Psoas muscle (tissue), 8 donors: ENCODE results near the gene RNF14. TPM values are rescaled to one million over a fixed set of nuclear protein-coding genes. Genes with fewer than 3 reads are reported as not detected.

Source experiments
- ATAC-seq, 4 donors: fragments of 200-7000 bp; cut with Tn5 transposase; one replicate each; pipeline ENCODE4 v1.9.1; 2020; ENCODE audit warnings: moderate library complexity in 3 of 4, mild to moderate bottlenecking in 2 of 4
- DNase-seq, 2 donors: peaks; one replicate each; pipeline ENCODE4 v3.0.0-alpha.2; 2020
- H3K27ac ChIP-seq: fragments of 200-600 bp; one replicate; pipeline ENCODE4 v1.8.0; 2022
- H3K27me3 ChIP-seq, 3 donors: fragments of 200-600 bp in 1 of 3; one replicate each; pipeline versions ENCODE4 v1.6.1 to v1.8.0; 2013 to 2022; ENCODE audit warnings: low read length in 2 of 3, mild to moderate bottlenecking in 2 of 3, moderate library complexity in 1 of 3; ENCODE audit not compliant: insufficient read depth in 3 of 3
- H3K36me3 ChIP-seq, 2 donors: fragments of 200-600 bp in 1 of 2; one replicate each; pipeline versions ENCODE4 v1.6.1 to v1.8.0; 2013 to 2022; ENCODE audit warnings: low read depth in 1 of 2, mild to moderate bottlenecking in 1 of 2, moderate library complexity in 1 of 2; ENCODE audit not compliant: insufficient read depth in 1 of 2
- H3K4me1 ChIP-seq: fragments of 200-600 bp; one replicate; pipeline ENCODE4 v1.8.0; 2022
- H3K4me3 ChIP-seq: fragments of 200-600 bp; one replicate; pipeline ENCODE4 v1.8.0; 2022; ENCODE audit warnings: mild to moderate bottlenecking
- H3K9me3 ChIP-seq: fragments of 200-600 bp; one replicate; pipeline ENCODE4 v1.8.0; 2022
- WGBS, 3 donors: extraction: QIAGEN DNeasy Blood & Tissue Kit; methylation state at CpG; one replicate each; pipeline versions ENCODE4 v1.1.6 to v1.1.7; 2013; 5-methylcytosine and 5-hydroxymethylcytosine counted together
- intact Hi-C, 2 donors: fragments of 100-400 bp; cut with DNase I; formaldehyde crosslinking; loops; one replicate each; pipeline versions ENCODE4 v1.11.0 to v1.14.2; 2022
- polyA plus RNA-seq, 3 donors: library from polyadenylated mRNA; stranded (reverse); fragments of 200-250 nt; gene quantifications; one replicate each; pipeline ENCODE4 v1.2.3, GENCODE V29; 2013
- total RNA-seq, 4 donors: library from RNA; stranded (reverse); fragmentation: NEBNext Ultra II Directional in 2 of 4; extraction: Animal tissue kit (Norgen Biotek cat#: 25700) in 2 of 4; gene quantifications; one replicate each; pipeline versions ENCODE4 v1.2.1 to v1.2.4, GENCODE V29; 2021 to 2023
- TF ChIP-seq, protein P1 (sequence below): fragments of 200-600 bp; IDR thresholded peaks from one replicate; pipeline ENCODE4 v1.8.0; 2022; ENCODE audit warnings: antibody characterized with exemption
- donor health status: healthy with polysubstance abuse.
- donor health status: DM: no; HTN: no; CAD: no; lungs with moderate emphysema.
- donor health status: Bipolar disorder and iron deficiency.
- donor health status: healthy.
- donor health status: DM: yes; HTN: yes; CAD: no.
- donor health status: DM: no; HTN: no; CAD: no.
- donor health status: DM: no; HTN: no; CAD: no.
- donor health status: DM: yes; HTN: yes; CAD: no.

RNF14 gene
- total and polyA plus RNA-seq, 7 donors: 44.1 to 137 (median 77.9) TPM

DNA sequence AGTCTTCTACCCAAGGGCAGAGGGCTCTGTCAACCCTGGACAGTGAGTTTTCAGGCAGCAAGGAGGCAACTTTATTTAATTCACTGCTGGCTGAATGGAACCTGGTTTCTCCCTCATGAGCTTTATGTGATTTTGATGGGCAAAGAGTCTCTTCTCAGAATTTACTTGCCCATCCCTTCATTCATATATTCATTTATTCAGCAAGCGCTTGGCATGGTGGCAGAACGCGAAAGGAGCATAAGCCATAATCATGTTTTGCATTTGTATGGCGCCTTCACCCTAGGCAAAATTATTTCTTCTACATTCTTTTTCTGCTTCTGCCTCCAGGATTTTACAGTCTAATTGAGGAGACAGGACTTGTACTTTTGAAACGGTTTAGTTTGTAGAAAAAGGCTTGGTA lies 37.2 kb upstream of the RNF14 start:
- Histone ChIP-seq H3K4me3 (no peak overlapping the region), H3K36me3 (peaks cover 25 to 100% of the 10 kb centered on the region in 2 donors), H3K4me1 (peaks cover 7% of the 10 kb centered on the region), H3K9me3 (no peaks in the 10 kb centered on the region), H3K27ac (no peak overlapping the region), H3K27me3 (no peaks in the 10 kb centered on the region)
- no peak for DNase-seq
- intact Hi-C loops: no loop called here
- no peak for ATAC-seq
- TF ChIP-seq, protein P1, sequence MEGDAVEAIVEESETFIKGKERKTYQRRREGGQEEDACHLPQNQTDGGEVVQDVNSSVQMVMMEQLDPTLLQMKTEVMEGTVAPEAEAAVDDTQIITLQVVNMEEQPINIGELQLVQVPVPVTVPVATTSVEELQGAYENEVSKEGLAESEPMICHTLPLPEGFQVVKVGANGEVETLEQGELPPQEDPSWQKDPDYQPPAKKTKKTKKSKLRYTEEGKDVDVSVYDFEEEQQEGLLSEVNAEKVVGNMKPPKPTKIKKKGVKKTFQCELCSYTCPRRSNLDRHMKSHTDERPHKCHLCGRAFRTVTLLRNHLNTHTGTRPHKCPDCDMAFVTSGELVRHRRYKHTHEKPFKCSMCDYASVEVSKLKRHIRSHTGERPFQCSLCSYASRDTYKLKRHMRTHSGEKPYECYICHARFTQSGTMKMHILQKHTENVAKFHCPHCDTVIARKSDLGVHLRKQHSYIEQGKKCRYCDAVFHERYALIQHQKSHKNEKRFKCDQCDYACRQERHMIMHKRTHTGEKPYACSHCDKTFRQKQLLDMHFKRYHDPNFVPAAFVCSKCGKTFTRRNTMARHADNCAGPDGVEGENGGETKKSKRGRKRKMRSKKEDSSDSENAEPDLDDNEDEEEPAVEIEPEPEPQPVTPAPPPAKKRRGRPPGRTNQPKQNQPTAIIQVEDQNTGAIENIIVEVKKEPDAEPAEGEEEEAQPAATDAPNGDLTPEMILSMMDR: no peak
- WGBS, 3 donors: 90 to 93% (median 92%) methylated on average over 5 of the region's 5 CpGs

- H3K36me3 ChIP-seq: peaks cover 33 to 100% of the 10 kb centered on the region in 2 donors
- no peaks in the 10 kb centered on the region for H3K27me3 ChIP-seq
- intact Hi-C loops: no loop called here
- H3K4me1 ChIP-seq: no peaks in the 10 kb centered on the region
- no peak overlapping the region for H3K27ac ChIP-seq
- WGBS, 3 donors: 90 to 96% (median 93%) methylated on average over 7 of the region's 7 CpGs
- DNase-seq: no peak
- no peak overlapping the region for H3K4me3 ChIP-seq
- ATAC-seq: no peak
- no peaks in the 10 kb centered on the region for H3K9me3 ChIP-seq
- TF ChIP-seq, protein P1: no peak
These were observed 35.8 kb upstream of the RNF14 start for GRCh38 chr5:141933151-141933550.

- 41 to 69% (median 47%) methylated on average over 11 of the region's 11 CpGs for WGBS, 3 donors
- Histone ChIP-seq H3K27me3 (no peaks in the 10 kb centered on the region), H3K4me1 (no peaks in the 10 kb centered on the region), H3K36me3 (peaks cover 39 to 100% of the 10 kb centered on the region in 2 donors), H3K9me3 (no peaks in the 10 kb centered on the region), H3K4me3 (no peak overlapping the region), H3K27ac (no peak overlapping the region)
- intact Hi-C loops: no loop called here
- DNase-seq (peak in 1 of 2 donors; percentile 37), ATAC-seq (peak in 3 of 4 donors; percentile 65 to 69 (median 65))
- TF ChIP-seq, protein P1: no peak
These were observed 34.6 kb upstream of the RNF14 start for GRCh38 chr5:141934099-141934844.

DNA sequence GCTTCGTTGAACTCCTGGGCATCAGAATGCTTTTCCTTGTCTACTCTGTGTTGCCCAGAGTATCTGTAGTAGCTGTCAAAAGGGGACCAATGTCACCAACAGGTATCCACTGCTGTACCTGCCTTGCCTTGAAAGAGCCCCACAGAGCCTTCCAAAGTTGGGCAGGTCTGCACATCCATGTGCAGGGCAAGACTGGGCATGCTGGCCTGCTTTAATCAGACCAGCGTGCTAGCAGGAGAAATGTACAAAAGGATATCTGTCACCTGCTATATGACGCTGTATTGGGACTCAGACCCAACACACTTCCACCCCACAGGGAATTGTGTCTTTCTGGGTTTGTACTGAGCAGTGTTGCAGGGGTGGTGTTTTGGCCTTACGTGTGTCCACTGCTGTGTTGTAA lies 33.4 kb upstream of the RNF14 start:
- intact Hi-C loops: no loop called here
- H3K27ac ChIP-seq: no peak overlapping the region
- no peak overlapping the region for H3K4me3 ChIP-seq
- DNase-seq (no peak), ATAC-seq (no peak)
- 85 to 90% (median 88%) methylated on average over 4 of the region's 4 CpGs for WGBS, 3 donors
- no peaks in the 10 kb centered on the region for H3K4me1 ChIP-seq
- TF ChIP-seq, protein P1: no peak
- H3K36me3 ChIP-seq: peaks cover 36 to 94% of the 10 kb centered on the region in 2 donors
- H3K27me3 ChIP-seq: no peaks in the 10 kb centered on the region
- no peaks in the 10 kb centered on the region for H3K9me3 ChIP-seq
